IMR-90 (cell line): Measurements from ENCODE around the gene C1orf116.

ENCODE experiments used
- MAFK ChIP-seq: IDR thresholded peaks from 2 replicates; pipeline ENCODE4 v1.6.1; 2012; ENCODE audit warnings: low read depth, low read length, improper control_type of control experiment
- MXI1 ChIP-seq: IDR thresholded peaks from 2 replicates; pipeline ENCODE4 v1.6.1; 2012; ENCODE audit warnings: low read depth, mild to moderate bottlenecking, low read length, moderate library complexity, borderline replicate concordance
- POLR2A ChIP-seq: IDR thresholded peaks from 2 replicates; pipeline ENCODE4 v1.6.1; 2012; ENCODE audit warnings: mild to moderate bottlenecking, low read depth, low read length
- RAD21 ChIP-seq: IDR thresholded peaks from 2 replicates; pipeline ENCODE4 v1.6.1; 2012; ENCODE audit warnings: low read length, improper control_type of control experiment
- RCOR1 ChIP-seq: IDR thresholded peaks from 2 replicates; pipeline ENCODE4 v1.6.1; 2012; ENCODE audit warnings: mild to moderate bottlenecking, low read length, improper control_type of control experiment; ENCODE audit not compliant: insufficient replicate concordance
- RFX5 ChIP-seq: IDR thresholded peaks from 2 replicates; pipeline ENCODE4 v1.8.0; 2012; ENCODE audit warnings: low read depth, mild to moderate bottlenecking, low read length, moderate library complexity
- SMC3 ChIP-seq: fragments of 150-350 bp; IDR thresholded peaks from 2 replicates; pipeline ENCODE4 v1.6.1; 2016; ENCODE audit warnings: low read depth, mild to moderate bottlenecking, antibody characterized with exemption, low read length, moderate library complexity
- TF ChIP-seq, protein P1 (sequence below): conservative IDR thresholded peaks from 2 replicates; pipeline ENCODE4 v1.5.1; 2012; ENCODE audit warnings: mild to moderate bottlenecking, low read depth, low read length, improper control_type of control experiment
- TF ChIP-seq, protein P2 (sequence below): fragments of 150-350 bp; IDR thresholded peaks from 2 replicates; pipeline ENCODE4 v1.6.1; 2016; ENCODE audit warnings: low read depth, mild to moderate bottlenecking, low read length, moderate library complexity, borderline replicate concordance
- TF ChIP-seq, protein P3 (sequence below): fragments of 150-350 bp; IDR thresholded peaks from 2 replicates; pipeline ENCODE4 v1.6.1; 2017; ENCODE audit warnings: mild to moderate bottlenecking, antibody characterized with exemption, low read length, low read depth

DNA sequence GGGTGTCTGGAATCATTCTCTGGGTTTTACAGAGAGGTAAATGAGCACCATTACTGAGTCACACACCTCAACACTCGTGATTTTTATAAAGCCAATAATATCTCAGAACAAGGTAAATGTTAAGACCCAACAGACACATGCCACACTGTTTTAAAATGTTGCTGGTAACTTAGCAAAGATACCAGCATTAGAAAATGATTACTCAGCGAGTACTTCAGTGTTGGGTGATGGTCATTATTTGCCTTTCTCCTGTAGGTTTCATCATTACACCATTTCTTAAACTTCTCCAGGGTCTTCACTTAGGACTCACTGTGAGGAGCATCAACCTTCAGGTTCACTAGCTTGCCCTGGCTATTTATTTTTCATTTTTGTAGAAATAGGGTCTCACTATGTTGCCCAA is 49.2 kb upstream of the C1orf116 start:
- TF ChIP-seq, protein P1, sequence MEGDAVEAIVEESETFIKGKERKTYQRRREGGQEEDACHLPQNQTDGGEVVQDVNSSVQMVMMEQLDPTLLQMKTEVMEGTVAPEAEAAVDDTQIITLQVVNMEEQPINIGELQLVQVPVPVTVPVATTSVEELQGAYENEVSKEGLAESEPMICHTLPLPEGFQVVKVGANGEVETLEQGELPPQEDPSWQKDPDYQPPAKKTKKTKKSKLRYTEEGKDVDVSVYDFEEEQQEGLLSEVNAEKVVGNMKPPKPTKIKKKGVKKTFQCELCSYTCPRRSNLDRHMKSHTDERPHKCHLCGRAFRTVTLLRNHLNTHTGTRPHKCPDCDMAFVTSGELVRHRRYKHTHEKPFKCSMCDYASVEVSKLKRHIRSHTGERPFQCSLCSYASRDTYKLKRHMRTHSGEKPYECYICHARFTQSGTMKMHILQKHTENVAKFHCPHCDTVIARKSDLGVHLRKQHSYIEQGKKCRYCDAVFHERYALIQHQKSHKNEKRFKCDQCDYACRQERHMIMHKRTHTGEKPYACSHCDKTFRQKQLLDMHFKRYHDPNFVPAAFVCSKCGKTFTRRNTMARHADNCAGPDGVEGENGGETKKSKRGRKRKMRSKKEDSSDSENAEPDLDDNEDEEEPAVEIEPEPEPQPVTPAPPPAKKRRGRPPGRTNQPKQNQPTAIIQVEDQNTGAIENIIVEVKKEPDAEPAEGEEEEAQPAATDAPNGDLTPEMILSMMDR = no peak
- TF ChIP-seq MXI1 = no peak
- no peak for TF ChIP-seq POLR2A
- no peak for TF ChIP-seq SMC3
- TF ChIP-seq, protein P2, sequence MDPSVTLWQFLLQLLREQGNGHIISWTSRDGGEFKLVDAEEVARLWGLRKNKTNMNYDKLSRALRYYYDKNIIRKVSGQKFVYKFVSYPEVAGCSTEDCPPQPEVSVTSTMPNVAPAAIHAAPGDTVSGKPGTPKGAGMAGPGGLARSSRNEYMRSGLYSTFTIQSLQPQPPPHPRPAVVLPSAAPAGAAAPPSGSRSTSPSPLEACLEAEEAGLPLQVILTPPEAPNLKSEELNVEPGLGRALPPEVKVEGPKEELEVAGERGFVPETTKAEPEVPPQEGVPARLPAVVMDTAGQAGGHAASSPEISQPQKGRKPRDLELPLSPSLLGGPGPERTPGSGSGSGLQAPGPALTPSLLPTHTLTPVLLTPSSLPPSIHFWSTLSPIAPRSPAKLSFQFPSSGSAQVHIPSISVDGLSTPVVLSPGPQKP = no peak
- no peak for TF ChIP-seq RAD21
- TF ChIP-seq, protein P3, sequence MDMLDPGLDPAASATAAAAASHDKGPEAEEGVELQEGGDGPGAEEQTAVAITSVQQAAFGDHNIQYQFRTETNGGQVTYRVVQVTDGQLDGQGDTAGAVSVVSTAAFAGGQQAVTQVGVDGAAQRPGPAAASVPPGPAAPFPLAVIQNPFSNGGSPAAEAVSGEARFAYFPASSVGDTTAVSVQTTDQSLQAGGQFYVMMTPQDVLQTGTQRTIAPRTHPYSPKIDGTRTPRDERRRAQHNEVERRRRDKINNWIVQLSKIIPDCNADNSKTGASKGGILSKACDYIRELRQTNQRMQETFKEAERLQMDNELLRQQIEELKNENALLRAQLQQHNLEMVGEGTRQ = no peak
- no peak for TF ChIP-seq RCOR1
- no peak for TF ChIP-seq RFX5
- peak; percentile 65 for TF ChIP-seq MAFK
